Measurements from ENCODE around the gene WDHD1.

- TF ChIP-seq, protein P1, sequence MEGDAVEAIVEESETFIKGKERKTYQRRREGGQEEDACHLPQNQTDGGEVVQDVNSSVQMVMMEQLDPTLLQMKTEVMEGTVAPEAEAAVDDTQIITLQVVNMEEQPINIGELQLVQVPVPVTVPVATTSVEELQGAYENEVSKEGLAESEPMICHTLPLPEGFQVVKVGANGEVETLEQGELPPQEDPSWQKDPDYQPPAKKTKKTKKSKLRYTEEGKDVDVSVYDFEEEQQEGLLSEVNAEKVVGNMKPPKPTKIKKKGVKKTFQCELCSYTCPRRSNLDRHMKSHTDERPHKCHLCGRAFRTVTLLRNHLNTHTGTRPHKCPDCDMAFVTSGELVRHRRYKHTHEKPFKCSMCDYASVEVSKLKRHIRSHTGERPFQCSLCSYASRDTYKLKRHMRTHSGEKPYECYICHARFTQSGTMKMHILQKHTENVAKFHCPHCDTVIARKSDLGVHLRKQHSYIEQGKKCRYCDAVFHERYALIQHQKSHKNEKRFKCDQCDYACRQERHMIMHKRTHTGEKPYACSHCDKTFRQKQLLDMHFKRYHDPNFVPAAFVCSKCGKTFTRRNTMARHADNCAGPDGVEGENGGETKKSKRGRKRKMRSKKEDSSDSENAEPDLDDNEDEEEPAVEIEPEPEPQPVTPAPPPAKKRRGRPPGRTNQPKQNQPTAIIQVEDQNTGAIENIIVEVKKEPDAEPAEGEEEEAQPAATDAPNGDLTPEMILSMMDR (conservative IDR thresholded peaks at IDR 0.05): no peak
- no peak for TF ChIP-seq ZFX (IDR thresholded peaks at IDR 0.05)
Observed at GRCh38 chr14:54918427-54918826, 108.5 kb downstream of the WDHD1 start.

All from C4-2B (cell line).